GM18520 (cell line): ENCODE results near the gene MYO1E.
"Not testable (repeated sequence)": the region's sequence is repeated elsewhere in the genome, so short reads cannot be mapped to it uniquely, and the experiment has no call there.

ENCODE experiments used
- ATAC-seq: cut with Tn5 transposase; IDR thresholded peaks from one replicate; pipeline ENCODE4 v1.9.1; 2021; ENCODE audit not compliant: unreplicated experiment

MYO1E gene

DNA sequence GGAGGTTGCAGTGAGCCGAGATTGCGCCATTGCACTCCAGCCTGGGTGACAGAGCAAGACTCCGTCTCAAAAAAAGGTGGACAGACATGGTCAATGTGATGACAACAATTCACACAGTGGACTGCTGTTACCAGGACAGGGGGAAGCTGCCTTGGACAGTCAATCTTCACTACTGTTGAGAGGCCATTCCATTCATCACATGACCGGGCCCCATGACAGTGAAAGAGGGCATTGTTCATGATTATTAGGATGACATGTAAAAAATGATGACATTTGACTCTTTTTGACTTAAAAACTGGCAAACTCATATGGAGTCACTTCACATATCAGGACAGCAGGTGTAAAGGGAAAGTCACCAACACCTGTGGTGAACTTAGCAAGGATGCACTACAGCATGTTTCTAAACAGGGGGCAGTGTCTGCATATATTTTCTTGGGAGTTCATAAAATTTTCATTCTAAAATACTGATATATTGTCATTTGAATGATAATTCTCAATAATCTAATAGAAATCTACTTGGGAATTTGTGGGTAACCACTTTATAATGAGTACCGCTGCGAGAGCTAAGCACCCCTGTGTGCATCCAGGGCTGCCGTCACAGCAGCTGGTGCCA is 200.3 kb downstream of the MYO1E start:
- ATAC-seq, result no peak

DNA sequence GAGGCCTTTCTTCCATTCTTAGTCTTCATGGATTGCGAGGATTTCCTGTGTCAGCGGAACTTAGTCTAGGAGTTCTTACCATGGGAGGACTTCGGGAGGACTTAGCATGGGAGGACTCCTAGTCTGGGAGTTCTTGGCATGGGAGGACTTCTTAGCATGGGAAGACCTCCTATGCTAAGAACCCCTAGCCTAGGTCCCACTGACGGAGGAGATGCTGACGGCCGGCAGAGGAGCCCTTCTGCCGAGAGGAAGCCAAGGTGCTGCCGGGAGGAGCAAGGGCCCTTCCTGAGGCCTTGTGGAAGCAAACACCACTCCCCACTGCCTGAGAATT is 201.6 kb downstream of the MYO1E start:
- ATAC-seq, result no peak

DNA sequence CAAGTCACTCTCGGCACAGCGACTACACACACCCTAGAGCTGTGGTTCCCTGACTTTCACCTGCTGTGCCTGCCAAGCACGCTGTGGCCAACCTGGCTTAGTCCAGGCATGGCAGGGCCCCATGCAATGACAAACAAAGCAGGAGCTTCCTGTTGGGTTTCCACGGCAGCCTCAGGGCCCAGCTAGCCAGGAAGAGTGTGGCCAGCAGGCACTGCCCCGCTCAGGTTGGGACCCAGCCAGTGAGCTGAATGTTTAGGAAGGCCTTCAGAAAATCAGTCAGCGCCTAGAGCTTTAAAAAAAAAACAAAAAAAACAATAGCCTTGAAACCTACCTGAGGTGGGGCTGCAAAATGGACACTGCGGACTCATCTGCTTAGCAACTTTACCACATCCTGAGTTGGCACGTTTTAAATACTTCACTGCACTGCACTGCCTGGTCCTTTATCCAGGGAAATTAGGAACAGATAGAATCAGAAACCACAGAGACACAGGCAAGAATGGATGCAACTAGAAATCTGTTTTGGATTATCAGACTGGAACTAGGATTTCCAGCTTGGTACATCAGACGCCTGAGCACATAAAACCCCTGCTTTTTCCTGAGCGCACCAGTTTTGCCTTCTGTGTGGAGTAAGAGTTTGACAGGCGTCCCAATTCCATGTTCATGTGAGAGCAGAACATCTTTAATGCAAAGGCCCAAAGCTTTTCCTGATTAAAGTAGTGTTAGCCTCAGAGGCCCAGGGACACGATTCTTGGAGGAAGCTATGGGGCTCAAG is 202.2 kb downstream of the MYO1E start:
- ATAC-seq, result no peak

DNA sequence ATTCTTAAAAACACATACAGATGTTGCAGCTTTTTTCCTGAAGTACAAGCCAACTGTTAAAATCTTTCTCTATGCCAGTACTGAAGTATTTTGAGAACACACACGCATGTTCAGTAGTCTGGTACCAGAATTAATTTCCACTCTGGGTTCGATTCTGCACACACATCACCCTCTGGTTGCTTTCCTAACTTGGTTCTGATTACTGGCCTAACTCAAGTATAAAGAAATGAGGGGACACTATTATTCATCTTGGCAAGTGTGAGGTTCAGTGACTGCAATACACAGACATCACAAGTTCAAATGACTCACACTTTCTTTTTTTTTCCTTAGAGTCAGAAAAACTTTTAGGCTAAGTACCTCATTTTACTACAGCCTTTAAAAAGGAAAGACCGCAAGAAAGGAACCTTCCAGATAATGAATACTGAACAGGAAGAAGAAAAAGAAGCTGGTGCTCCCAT is 203.4 kb downstream of the MYO1E start:
- ATAC-seq, result no peak

DNA sequence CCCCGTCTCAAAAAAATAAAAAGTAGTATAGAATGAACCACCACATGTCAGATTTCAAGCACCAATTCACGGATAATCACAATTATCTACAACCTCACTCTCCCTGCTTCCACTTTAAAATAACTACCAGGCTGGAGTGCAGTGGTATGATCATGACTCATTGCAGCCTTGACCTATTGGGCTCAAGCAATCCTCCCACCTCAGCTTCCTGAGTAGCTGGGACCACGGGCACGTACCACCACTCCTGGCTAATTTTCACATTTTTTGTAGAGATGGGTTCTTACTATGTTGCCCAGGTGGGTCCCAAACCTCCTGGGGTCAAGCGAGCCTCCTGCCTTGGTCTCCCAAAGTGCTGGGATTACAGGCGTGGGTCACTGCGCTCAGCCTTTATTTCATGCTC is 204.1 kb downstream of the MYO1E start:
- ATAC-seq, result no peak

DNA sequence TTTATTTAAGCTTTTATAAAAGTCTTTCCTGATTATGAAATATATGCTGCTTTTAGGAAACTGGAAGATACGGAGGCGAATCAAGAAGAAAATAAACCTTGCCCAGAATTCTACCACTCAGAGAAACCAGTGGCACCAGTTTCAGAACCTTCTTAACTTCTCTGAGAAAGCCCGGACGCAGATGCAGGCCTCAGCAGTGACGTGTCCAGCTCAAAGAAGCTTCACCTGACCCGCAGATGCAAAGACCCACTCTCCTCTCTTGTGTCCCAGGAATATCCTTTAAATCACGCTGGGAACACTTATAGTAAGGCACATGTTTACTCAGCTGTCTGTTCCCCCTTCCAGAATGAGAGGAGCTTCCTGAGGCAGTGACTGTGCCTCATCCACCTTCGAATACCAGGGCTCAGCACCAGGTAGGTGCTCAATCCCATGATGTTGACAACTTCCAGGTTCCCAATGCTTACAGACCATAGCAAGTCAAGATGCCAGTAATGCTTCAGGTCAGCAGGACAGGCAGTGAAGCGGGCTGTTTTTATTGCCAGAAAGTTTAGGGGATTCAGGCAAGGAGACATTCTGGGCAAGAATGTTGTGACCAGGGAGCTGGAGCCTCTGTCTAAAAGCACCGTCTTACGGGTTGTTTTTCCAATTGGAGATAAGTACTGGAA is 205.9 kb downstream of the MYO1E start:
- ATAC-seq, result no peak

DNA sequence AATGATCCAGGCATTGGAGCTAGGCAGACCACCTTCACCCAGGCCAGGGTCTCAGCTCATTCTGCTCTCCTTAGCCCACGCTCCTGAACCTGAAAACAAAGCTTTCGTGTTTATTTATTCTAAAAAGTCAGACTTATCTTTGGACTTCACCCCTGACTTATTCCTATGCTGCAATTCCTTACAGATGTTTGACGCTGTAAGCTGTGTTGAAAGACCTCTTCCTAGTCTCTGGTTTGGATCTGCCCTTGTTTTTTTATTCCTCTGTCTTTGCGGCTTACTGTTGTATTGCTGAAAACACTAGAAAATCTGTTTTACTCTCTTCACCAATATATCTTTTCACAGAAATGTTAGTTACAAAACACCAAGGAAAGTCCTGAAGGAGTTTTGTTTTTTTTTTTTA is 206.5 kb downstream of the MYO1E start:
- no peak for ATAC-seq

DNA sequence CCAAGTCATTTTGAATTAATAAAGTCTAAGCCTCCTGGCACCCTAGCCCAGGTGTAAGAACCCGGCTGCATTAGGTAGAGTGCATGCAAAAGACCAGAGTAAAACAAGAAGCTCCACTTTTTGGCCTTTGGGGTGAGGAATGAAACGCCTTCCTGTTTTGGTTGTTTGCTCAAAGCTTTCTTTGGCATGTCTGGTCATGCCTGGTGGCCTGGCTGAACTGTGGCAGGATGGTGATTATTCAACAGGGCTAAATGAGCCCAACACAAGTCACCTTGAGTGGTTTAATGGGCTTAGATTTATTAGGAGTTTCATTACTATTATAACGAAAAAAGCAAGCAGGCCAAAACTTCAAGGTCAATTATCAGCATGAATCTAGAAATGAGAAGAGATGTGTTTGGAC is 206.9 kb downstream of the MYO1E start:
- no peak for ATAC-seq

DNA sequence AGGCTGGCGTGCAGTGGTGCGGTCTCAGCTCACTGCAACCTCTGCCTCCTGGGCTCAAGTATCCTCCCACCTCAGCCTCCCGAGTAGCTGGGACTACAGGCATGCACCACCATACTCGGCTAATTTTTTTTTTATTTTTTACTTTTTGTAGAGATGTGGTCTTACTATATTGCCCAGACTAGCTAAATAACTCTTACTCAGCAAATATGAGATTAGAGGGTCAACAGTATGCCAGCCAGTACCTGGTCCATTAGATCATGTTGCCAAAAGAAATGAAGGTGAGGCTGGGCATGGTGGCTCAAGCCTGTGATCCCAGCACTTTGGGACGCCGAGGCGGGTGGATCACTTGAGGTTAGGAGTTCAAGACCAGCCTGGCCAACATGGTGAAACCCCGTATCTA is 210.6 kb downstream of the MYO1E start:
- not testable (repeated sequence) for ATAC-seq

DNA sequence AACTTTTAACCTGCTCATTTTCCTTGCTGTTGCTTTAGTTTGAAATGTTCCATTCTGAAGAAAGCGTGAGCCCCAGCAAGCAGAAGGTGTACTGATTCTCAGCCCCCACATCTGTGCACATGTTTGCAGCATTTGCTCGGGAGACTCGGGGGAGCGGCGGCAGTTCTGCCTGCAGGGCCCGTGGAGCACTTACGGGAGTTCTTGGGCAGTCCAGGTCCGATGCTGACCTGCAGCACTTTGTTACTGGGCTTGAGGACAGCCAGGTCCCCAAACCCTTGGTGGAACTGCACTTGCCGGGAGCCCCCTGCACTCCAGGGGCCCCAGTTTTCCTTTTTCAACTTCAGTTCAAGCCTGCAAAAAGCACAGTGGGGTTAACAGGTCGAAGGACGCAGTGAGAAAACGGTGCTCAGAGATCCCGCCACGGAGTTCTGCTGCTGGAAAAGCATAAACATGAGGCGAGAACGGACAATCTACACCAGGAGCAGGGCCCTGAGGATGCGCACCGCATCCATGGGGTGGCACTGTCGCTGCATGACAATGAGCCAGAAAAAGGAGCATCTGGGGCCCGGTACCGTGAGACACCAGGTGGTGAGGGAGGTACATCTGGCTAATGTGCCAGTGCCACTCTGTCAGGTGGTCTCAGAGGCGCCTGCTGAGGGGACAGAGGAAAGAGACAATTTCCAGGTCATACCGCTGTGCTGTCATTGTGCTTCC is 211.6 kb downstream of the MYO1E start:
- no peak for ATAC-seq

DNA sequence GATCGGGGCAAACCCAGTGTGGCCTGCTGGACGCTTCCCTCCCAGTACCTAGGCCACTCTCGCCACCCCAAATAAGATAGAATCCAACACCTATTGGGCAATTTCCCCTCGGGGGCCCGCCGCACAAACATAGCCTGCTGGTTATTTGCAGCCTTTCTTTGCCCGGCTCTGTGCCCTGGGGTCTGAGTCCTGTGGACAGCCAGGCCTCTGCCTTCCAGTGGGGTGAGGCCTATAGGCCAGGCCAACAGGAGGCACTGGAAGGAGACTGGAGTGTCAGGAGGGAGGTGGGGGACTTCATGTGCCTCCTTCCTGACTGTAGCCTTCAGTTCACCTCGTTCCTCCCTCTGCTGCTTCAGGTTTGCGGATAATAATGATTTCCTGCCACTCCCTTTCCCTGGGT is 213.5 kb downstream of the MYO1E start:
- ATAC-seq, result no peak

DNA sequence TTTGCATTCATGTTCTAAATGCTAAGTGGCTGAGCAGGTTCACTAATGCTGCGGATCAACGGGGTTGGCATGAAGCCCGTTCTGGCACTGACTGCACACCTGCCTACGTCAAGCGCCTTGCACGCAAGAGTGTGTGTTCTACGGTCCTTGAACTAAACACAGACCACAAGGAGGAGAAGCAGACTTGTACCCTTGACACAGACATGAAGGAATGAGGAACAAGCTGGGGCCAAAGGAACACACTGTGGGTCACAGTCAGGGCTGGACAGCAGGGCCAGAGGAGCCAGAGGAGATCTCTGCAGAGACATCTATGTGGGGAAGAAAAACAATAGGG is 214.0 kb downstream of the MYO1E start:
- ATAC-seq, result no peak

DNA sequence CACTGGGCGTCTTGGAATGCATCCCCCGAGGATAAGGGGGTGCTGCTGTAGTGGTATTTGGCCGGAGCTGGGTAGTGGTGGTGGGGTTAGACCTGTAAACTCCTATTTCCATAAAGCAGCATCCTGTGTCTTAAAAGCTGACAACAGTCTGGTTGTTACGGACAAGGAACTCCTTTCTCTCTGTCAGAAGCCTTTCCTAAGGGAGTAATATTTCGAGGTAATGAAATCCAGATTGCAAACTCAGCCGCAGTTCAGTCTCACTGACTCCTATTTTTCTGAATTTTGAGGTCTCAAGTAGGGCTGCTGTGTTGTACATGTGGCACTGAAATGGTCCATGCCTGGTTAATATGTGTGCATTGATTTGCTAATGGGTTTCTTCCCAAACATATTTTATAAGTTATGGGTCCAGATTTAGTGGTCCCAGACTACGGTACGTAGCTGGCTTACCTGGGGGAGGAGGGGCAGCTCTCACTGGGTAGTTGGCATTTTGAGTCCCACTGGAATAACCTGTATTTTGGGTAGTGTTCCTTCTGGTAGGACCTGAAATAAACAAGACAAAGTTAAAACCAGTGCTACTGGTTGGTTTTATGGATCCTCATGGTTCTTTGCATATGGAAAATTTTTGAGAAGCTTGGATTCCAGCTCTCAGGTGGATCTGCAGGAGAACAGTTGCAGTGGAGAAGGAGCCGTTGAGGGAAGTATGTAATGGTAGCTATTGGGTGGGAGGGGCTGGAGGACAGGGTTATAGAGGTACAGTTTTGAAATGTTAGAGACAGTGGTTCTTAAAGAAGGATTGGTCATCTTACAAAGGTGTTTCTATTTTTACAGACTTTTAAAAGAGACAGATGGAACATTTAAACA is 214.6 kb downstream of the MYO1E start:
- no peak for ATAC-seq

DNA sequence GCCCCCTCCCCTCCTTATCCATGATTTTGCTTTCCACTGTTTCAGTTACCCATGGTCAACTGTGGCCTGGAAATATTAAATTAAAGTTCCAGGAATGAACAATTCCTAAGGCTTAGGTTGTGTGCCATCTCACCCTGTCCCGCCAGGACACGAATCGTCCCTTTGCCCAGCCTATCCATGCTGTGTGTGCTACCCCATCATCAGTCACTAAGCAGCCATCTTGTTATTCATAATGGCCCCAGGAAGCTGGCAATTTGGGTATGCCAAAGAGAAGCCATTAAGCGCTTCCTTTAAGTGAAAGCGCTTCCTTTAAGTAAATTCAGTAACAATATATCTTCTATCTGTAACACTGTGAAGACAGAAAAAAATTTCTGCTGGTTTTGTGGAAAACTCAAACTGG is 215.3 kb downstream of the MYO1E start:
- no peak for ATAC-seq

DNA sequence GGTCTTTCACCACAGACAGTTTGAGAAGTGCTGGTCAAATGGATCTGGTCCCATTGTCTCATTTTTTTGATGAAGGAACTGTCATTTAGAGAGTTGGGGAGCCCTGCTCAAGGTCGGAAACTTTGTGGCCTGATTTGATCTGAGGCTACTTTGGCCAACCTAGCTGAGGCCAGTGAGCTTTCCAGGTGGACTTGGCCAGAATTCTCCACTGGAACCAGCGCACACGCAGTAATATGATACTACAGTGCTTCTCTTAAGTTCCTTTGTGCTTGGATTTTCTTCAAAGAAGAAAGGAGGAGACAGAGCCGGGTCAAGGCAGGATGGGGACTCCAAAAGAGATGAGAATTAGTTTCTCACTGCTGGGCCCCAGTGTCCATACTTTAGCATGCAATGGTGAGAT is 217.2 kb downstream of the MYO1E start:
- ATAC-seq, result no peak

DNA sequence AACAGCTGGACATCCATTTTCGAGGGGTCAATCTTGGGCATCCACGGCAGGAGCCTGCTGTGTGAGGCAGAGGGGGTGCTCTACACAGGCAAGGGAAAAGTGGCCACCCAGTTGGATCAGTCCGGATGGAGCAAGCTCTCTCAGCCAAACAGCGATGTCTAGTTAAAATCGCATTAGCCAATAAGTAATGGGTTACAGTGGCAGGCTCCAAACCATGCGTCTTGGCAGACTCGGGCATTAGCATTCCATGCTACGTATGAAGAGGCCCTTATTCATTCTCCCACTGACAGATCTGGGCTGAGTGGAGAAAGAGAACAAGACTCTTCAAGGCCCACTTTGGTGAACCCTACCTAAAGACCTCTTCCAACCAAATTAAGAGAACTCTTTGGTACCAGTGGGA is 218.4 kb downstream of the MYO1E start:
- no peak for ATAC-seq

DNA sequence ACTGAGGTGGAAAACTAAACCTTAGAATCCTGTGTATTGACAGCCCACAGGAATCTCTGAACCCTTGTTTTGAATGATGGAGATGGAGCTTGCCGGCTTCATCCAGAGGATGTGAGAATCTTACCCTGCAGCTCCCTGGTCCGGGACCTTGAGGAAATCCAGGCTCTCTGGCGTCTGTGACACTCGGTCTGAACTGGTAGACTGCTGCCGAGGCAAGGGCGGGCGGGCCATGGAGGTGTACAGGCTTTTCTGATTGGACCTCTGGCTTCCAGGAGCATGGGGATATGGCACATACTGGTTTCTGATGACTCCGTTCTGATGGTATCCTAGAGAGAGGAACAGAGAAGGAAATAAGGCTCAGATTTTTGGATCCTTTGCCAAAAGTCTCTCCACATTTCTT is 219.2 kb downstream of the MYO1E start:
- no peak for ATAC-seq

DNA sequence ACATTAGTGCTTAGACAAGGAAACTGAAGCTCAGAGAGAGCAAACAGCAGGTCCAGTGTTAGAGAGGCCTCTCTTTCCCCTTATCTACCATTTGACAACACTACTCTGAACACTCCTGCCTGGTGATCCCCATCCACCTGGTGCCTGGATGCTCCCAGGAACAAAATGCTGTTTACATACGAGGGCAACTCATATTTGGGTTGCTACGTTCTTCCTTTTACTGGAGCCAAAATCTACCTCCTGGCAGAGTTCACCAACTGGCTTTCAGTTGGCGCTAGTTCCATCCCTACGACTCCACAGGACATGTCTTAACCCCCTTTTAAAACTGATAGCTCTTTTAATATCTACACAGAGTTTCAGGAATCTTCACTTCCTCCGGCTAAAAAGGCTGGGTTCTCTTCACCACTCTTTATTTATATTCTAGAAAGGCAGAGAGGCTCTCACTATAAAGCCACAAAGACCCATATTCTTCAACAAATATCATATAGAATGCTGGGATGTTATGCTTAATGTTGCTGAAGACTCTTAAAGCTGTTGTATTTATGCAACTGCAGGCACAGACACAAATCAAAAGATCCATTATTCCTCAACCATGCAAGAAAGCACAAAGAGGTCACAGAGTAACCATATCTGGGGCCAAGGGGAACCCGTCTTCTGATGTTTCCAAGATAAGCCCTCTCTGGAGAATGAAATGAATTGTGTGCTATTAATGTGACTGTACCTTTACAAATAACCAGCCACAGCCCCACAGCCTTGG is 219.8 kb downstream of the MYO1E start:
- ATAC-seq, result no peak

DNA sequence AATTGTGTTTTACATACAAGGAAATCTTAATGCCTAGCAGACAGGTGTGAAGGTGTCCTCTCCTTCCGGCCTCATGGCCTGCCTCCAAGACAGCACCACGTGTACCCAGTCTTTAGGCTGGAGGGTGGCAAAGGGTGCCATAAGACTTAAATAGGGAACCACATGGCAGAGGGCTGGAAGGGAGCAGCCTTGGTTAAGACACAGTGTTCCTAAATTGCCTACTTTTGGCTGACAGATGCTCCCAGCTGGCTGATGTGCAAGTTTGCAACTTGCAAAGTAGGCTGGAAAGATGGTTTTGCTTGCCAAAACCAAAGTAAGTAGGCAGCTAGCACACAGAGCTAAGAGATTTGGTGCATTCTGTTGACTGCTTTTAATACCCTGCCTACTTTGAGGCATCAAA is 222.5 kb downstream of the MYO1E start:
- ATAC-seq, result no peak

DNA sequence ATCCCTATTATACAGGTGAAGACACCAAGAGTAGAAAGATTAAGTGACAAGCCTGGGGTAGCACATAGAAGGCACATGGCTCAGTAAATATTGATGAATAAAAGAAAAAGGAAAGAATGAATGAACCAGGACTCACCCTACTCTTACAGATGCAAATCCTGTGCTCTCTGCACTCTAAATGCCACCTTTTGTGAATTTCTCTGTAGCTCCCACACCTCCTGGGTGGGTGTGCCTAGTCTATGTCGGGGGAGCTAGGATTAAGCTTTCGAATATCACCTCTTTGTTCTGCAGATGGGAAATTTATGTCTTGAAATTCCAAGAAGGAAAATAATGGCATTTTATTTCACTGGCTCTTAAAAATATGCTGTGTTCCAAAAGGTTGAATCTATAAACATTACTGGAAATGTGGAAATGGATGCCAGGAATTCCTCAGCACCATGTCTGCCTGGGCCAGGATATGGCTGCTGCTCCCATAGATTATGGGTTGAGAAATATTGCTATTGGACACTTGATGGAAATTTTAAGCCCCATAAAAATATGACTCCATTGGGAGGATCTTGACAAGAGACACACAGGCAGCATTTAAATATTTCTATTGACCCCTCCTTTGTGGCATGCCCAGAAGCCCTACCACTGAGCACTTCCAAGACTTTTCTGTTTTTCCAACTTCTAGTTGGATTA is 224.4 kb downstream of the MYO1E start:
- ATAC-seq, result no peak
